IgD-negative memory B cell (primary cell): ENCODE results near the gene MMP10. TPM values are rescaled to one million over a fixed set of nuclear protein-coding genes. Genes with fewer than 3 reads are reported as not detected.

ENCODE experiments used
- H3K27ac Mint-ChIP-seq, 3 donors: one replicate each; pipeline ENCODE4 v1.8.0; 2020 to 2022; ENCODE audit warnings: mild to moderate bottlenecking in 3 of 3, mixed read lengths in 3 of 3, moderate library complexity in 1 of 3
- H3K27me3 Mint-ChIP-seq: one replicate; pipeline ENCODE4 v1.8.0; 2021; ENCODE audit warnings: mixed read lengths
- H3K36me3 Mint-ChIP-seq: one replicate; pipeline ENCODE4 v1.8.0; 2020; ENCODE audit warnings: mild to moderate bottlenecking, mixed read lengths
- H3K4me1 Mint-ChIP-seq, 3 donors: one replicate each; pipeline ENCODE4 v1.8.0; 2020 to 2022; ENCODE audit warnings: mixed read lengths in 3 of 3, mild to moderate bottlenecking in 1 of 3
- H3K4me3 Mint-ChIP-seq, 4 donors: one replicate each; pipeline ENCODE4 v1.8.0; 2020 to 2022; ENCODE audit warnings: mild to moderate bottlenecking in 4 of 4, mixed read lengths in 4 of 4, moderate library complexity in 3 of 4
- H3K9me3 Mint-ChIP-seq, 3 donors: one replicate each; pipeline ENCODE4 v1.8.0; 2020 to 2021; ENCODE audit warnings: mixed read lengths in 3 of 3, mild to moderate bottlenecking in 1 of 3
- polyA plus RNA-seq: library from polyadenylated mRNA; unstranded; fragments of 300-500 nt; fragmentation: Illumina TruSeq; gene quantifications from one replicate; pipeline ENCODE4 v1.2.3, GENCODE V29; 2021

MMP10 gene
- polyA plus RNA-seq = not detected

- Mint-ChIP-seq H3K36me3 (no peaks in the 10 kb centered on the region), H3K27ac (no peak within 1 kb of the TSS), H3K4me1 (no peaks in the 10 kb centered on the region), H3K4me3 (no peak within 1 kb of the TSS), H3K9me3 (peaks cover 0 to 1% (median 0%) of the 10 kb centered on the region in 3 donors), H3K27me3 (peaks cover 3% of the 10 kb centered on the region)
These were observed at the start of gene MMP10 for GRCh38 chr11:102780491-102780918. TSS of gene MMP10 (minus strand) at chr11:102780628. CDS start at chr11:102780591, 37 bp downstream.

GRCh38 chr11:102829316-102830000 is 49.0 kb upstream of the MMP10 start:
- Mint-ChIP-seq H3K27ac (no peak overlapping the region), H3K27me3 (peaks cover 17% of the 10 kb centered on the region), H3K4me1 (no peaks in the 10 kb centered on the region), H3K36me3 (no peaks in the 10 kb centered on the region), H3K4me3 (no peak overlapping the region), H3K9me3 (peaks cover 0 to 3% (median 0%) of the 10 kb centered on the region in 3 donors)

DNA sequence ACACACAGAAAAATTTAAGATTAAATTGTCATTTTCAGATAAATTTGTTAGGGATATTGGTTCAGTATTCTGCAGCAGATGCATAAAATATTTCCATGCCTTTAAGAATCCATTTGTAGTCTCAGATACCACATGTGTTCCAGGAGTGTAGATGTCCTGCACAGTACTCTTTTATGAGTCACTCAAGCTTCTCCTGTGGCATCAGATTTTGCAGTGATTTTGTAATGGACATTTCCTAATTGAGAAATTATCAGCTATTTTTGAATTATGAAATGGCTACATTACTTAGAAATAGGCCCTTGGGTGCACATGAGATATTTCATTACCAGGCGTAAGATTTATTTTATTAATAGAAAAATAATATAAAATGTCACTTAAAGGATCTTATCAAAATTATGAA is 44.1 kb upstream of the MMP10 start:
- Mint-ChIP-seq H3K27ac (no peak overlapping the region), H3K9me3 (no peaks in the 10 kb centered on the region), H3K4me1 (no peaks in the 10 kb centered on the region), H3K27me3 (peaks cover 6% of the 10 kb centered on the region), H3K36me3 (no peaks in the 10 kb centered on the region), H3K4me3 (no peak overlapping the region)

DNA sequence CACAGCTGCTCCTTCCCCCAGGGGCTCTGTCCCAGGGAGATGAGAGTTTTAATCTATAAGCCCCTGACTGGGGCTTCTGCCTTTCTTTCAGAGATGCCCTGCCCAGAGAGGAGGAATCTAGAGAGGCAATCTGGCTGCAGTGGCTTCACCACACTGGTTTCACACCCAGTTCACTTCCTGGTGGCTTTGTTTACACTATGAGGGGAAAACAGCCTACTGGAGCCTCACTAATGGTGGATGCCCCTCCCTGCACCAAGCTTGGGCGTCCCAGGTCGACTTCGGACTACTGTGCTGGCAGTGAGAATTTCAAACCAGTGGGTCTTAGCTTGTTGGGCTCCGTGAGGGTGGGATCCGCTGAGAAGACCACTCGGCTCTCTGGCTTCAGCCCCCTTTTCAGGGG is 39.1 kb upstream of the MMP10 start:
- no peaks in the 10 kb centered on the region for H3K4me1 Mint-ChIP-seq
- no peak overlapping the region for H3K27ac Mint-ChIP-seq
- peaks cover 4 to 14% (median 5%) of the 10 kb centered on the region in 3 donors for H3K9me3 Mint-ChIP-seq
- H3K27me3 Mint-ChIP-seq = peaks cover 3% of the 10 kb centered on the region
- no peaks in the 10 kb centered on the region for H3K36me3 Mint-ChIP-seq
- no peak overlapping the region for H3K4me3 Mint-ChIP-seq

- Mint-ChIP-seq H3K4me1 (peaks cover 0 to 1% (median 0%) of the 10 kb centered on the region in 3 donors), H3K27me3 (peaks cover 3% of the 10 kb centered on the region), H3K27ac (no peak overlapping the region), H3K36me3 (no peaks in the 10 kb centered on the region), H3K9me3 (peaks cover 4 to 21% (median 7%) of the 10 kb centered on the region in 3 donors), H3K4me3 (no peak overlapping the region)
These were observed 33.1 kb upstream of the MMP10 start for GRCh38 chr11:102813484-102813883.

GRCh38 chr11:102812188-102812587 is 31.8 kb upstream of the MMP10 start:
- no peak overlapping the region for H3K27ac Mint-ChIP-seq
- H3K4me3 Mint-ChIP-seq = no peak overlapping the region
- H3K4me1 Mint-ChIP-seq = peaks cover 0 to 1% (median 0%) of the 10 kb centered on the region in 3 donors
- H3K9me3 Mint-ChIP-seq = peaks cover 3 to 17% (median 7%) of the 10 kb centered on the region in 3 donors
- H3K36me3 Mint-ChIP-seq = no peaks in the 10 kb centered on the region
- peaks cover 6% of the 10 kb centered on the region for H3K27me3 Mint-ChIP-seq

GRCh38 chr11:102810950-102811660 is 30.7 kb upstream of the MMP10 start:
- H3K36me3 Mint-ChIP-seq = no peaks in the 10 kb centered on the region
- no peak overlapping the region for H3K27ac Mint-ChIP-seq
- H3K9me3 Mint-ChIP-seq = peaks cover 1 to 14% (median 7%) of the 10 kb centered on the region in 3 donors
- peaks cover 0 to 1% (median 0%) of the 10 kb centered on the region in 3 donors for H3K4me1 Mint-ChIP-seq
- H3K4me3 Mint-ChIP-seq = no peak overlapping the region
- peaks cover 7% of the 10 kb centered on the region for H3K27me3 Mint-ChIP-seq

DNA sequence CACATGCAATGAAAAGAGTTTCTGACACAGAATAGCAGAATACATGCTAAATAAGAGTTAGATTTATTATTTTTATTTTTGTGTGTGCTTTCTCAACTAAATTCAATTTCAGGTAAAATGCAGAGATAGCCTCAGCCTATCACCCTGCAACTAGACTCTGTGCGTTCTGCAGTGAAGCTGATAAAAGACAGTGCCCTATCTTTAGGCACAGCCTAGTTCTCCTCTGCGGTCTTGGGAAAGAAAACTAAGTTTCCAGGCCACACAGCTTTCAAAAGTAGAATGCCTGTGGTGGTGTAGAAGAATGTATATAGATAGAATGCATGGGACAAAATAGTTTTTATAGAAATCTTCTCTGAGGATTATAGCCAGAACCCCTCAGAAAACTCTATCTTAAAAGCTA is 29.5 kb upstream of the MMP10 start:
- Mint-ChIP-seq H3K9me3 (peaks cover 1 to 11% (median 3%) of the 10 kb centered on the region in 3 donors), H3K36me3 (no peaks in the 10 kb centered on the region), H3K4me1 (peaks cover 0 to 1% (median 0%) of the 10 kb centered on the region in 3 donors), H3K4me3 (no peak overlapping the region), H3K27ac (no peak overlapping the region), H3K27me3 (peaks cover 10% of the 10 kb centered on the region)

- Mint-ChIP-seq H3K27ac (no peak overlapping the region), H3K9me3 (peaks cover 0 to 6% (median 1%) of the 10 kb centered on the region in 3 donors), H3K4me1 (peaks cover 0 to 1% (median 0%) of the 10 kb centered on the region in 3 donors), H3K27me3 (peaks cover 10% of the 10 kb centered on the region), H3K36me3 (no peaks in the 10 kb centered on the region), H3K4me3 (no peak overlapping the region)
These were observed 27.5 kb upstream of the MMP10 start for GRCh38 chr11:102807921-102808320.

DNA sequence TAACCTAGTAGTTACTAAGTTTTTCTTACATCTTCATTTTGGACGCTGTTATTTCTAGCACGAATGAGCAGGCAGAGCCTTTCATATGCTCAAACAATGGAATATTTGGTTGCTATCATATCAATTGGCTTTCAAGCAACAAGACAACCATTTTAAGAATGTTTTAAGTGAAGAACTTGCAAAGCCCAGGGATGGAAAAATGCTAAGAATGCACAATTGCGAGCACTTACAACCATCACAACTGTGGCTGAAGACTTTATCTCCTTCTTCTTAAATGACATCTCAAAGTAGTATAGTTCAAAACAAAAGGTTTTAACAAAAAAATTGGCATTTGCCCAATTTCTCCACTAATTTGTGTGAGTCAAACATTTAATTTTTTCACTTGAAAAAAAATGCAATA is 25.9 kb upstream of the MMP10 start:
- Mint-ChIP-seq H3K9me3 (peaks cover 0 to 6% (median 1%) of the 10 kb centered on the region in 3 donors), H3K4me1 (peaks cover 0 to 1% (median 0%) of the 10 kb centered on the region in 3 donors), H3K27ac (no peak overlapping the region), H3K27me3 (peaks cover 10% of the 10 kb centered on the region), H3K4me3 (no peak overlapping the region), H3K36me3 (no peaks in the 10 kb centered on the region)

GRCh38 chr11:102802341-102802740 is 21.9 kb upstream of the MMP10 start:
- Mint-ChIP-seq H3K27me3 (peaks cover 6% of the 10 kb centered on the region), H3K4me3 (no peak overlapping the region), H3K4me1 (no peaks in the 10 kb centered on the region), H3K27ac (no peak overlapping the region), H3K9me3 (peaks cover 0 to under 1% (median 0%) of the 10 kb centered on the region in 3 donors), H3K36me3 (no peaks in the 10 kb centered on the region)

DNA sequence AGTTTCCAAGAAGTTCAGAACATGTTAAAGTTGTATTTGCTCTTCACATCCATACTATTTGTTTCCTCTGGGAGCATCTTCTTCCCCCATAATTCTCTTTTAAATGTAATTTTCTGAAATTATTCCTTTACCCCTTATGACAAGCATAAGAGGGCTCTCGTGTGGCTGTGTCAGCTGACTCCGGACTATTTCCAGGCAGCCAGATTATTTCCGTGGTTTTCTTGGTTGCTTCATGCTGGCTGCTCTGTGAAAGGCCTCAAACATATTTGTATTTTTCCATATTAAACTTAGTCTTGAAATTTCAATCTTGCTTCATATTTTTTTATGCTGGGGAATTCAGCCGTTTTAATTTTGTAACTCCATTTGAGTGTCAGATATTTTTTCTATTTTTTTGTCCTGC is 20.3 kb upstream of the MMP10 start:
- Mint-ChIP-seq H3K27ac (no peak overlapping the region), H3K27me3 (peaks cover 2% of the 10 kb centered on the region), H3K9me3 (no peaks in the 10 kb centered on the region), H3K36me3 (no peaks in the 10 kb centered on the region), H3K4me1 (no peaks in the 10 kb centered on the region), H3K4me3 (no peak overlapping the region)

GRCh38 chr11:102799681-102800340 is 19.4 kb upstream of the MMP10 start:
- Mint-ChIP-seq H3K9me3 (no peaks in the 10 kb centered on the region), H3K4me1 (no peaks in the 10 kb centered on the region), H3K4me3 (no peak overlapping the region), H3K36me3 (no peaks in the 10 kb centered on the region), H3K27me3 (peaks cover 1% of the 10 kb centered on the region), H3K27ac (no peak overlapping the region)

- Mint-ChIP-seq H3K36me3 (no peaks in the 10 kb centered on the region), H3K27ac (no peak within 1 kb of the TSS), H3K4me1 (no peaks in the 10 kb centered on the region), H3K9me3 (no peaks in the 10 kb centered on the region), H3K4me3 (no peak within 1 kb of the TSS), H3K27me3 (peaks cover 1% of the 10 kb centered on the region)
These were observed 17.8 kb upstream of the MMP10 start, which contains the start of gene MMP1 for GRCh38 chr11:102798012-102798746. TSS of gene MMP1 (minus strand) at chr11:102798160. CDS start at chr11:102798092, 68 bp downstream.
